Breast epithelium (tissue), 3 donors: Measurements from ENCODE around the gene METAP1.

Source experiments
- POLR2A ChIP-seq: fragments of 450-650 bp; IDR thresholded peaks from one replicate; pipeline ENCODE4 v1.6.1; 2016; ENCODE audit warnings: antibody characterized with exemption, mild to moderate bottlenecking, moderate library complexity
- TF ChIP-seq, protein P1 (sequence below), 3 donors: fragments of 450-650 bp; IDR thresholded peaks; one replicate each; pipeline ENCODE4 v1.5.1; 2016 to 2017; ENCODE audit warnings: antibody characterized with exemption in 3 of 3, mild to moderate bottlenecking in 3 of 3, moderate library complexity in 3 of 3

GRCh38 chr4:99091216-99091575 is 95.7 kb downstream of the METAP1 start:
- TF ChIP-seq, protein P1, sequence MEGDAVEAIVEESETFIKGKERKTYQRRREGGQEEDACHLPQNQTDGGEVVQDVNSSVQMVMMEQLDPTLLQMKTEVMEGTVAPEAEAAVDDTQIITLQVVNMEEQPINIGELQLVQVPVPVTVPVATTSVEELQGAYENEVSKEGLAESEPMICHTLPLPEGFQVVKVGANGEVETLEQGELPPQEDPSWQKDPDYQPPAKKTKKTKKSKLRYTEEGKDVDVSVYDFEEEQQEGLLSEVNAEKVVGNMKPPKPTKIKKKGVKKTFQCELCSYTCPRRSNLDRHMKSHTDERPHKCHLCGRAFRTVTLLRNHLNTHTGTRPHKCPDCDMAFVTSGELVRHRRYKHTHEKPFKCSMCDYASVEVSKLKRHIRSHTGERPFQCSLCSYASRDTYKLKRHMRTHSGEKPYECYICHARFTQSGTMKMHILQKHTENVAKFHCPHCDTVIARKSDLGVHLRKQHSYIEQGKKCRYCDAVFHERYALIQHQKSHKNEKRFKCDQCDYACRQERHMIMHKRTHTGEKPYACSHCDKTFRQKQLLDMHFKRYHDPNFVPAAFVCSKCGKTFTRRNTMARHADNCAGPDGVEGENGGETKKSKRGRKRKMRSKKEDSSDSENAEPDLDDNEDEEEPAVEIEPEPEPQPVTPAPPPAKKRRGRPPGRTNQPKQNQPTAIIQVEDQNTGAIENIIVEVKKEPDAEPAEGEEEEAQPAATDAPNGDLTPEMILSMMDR (IDR thresholded peaks at IDR 0.05) = no peak
- TF ChIP-seq POLR2A = no peak
